ENCODE data around the gene THAP5. TPM values are rescaled to one million over a fixed set of nuclear protein-coding genes. Genes with fewer than 3 reads are reported as not detected.
"Not testable (repeated sequence)": the region's sequence is repeated elsewhere in the genome, so short reads cannot be mapped to it uniquely, and the experiment has no call there.

Gene THAP5
- total RNA-seq, 2 experiments from 2014 or later: 26.5 to 28.8 TPM

DNA sequence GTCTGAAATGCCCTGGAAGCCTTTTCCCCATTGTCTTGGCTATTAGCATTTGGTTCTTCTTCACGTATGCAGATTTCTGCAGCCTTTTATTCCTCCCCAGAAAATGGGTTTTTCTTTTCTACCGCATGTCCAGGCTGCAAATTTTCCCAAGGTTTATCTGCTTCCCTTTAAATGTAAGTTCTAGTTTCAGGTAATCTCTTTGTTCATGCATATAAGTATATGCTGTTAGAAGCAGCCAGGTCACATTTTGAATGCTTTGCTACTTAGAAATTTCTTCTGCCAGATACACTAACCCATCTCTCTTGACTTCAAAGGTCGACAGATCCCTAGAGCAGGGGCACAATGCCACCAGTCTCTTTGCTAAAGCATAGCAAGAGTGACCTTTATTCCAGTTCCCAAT lies 12.3 kb downstream of the THAP5 start:
- Mint-ChIP-seq H3K27ac (no peak overlapping the region), H3K9me3 (peaks cover 20% of the 10 kb centered on the region), H3K36me3 (ENCODE audit: low read depth) (peaks cover 27% of the 10 kb centered on the region), H3K4me1 (ENCODE audit: low read depth) (peaks cover 3% of the 10 kb centered on the region), H3K27me3 (no peaks in the 10 kb centered on the region), H3K4me3 (no peak overlapping the region)
- POLR2A ChIA-PET: no interaction called here
- no peak for ATAC-seq
- intact Hi-C loops (cut with micrococcal nuclease): no loop called here
- TF ChIP-seq, protein P1, sequence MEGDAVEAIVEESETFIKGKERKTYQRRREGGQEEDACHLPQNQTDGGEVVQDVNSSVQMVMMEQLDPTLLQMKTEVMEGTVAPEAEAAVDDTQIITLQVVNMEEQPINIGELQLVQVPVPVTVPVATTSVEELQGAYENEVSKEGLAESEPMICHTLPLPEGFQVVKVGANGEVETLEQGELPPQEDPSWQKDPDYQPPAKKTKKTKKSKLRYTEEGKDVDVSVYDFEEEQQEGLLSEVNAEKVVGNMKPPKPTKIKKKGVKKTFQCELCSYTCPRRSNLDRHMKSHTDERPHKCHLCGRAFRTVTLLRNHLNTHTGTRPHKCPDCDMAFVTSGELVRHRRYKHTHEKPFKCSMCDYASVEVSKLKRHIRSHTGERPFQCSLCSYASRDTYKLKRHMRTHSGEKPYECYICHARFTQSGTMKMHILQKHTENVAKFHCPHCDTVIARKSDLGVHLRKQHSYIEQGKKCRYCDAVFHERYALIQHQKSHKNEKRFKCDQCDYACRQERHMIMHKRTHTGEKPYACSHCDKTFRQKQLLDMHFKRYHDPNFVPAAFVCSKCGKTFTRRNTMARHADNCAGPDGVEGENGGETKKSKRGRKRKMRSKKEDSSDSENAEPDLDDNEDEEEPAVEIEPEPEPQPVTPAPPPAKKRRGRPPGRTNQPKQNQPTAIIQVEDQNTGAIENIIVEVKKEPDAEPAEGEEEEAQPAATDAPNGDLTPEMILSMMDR (IDR thresholded peaks at IDR 0.05): no peak
- CTCF ChIA-PET: no interaction called here
- no peak for DNase-seq

DNA sequence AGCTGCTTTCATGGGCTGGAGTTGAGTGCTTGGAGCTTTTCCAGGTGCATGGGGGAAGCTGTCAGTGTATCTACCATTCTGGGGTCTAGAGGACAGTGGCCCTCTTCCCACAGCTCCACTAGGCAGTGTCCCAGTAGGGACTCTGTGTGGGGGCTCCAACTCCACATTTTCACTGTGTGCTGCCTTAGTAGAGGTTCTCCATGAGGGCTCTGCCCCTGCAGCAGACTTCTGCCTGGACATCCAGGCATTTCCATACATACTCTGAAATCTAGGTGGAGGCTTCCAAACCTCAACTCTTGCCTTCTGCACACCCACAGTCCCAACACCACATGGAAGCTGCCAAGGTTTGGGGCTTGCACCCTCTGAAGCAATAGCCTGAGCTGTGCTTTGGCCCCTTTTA lies 12.8 kb downstream of the THAP5 start:
- CTCF ChIA-PET; H3K4me1 Mint-ChIP-seq (ENCODE audit: low read depth); intact Hi-C loops (cut with micrococcal nuclease); H3K4me3 Mint-ChIP-seq; ATAC-seq; H3K27me3 Mint-ChIP-seq; POLR2A ChIA-PET; DNase-seq; H3K27ac Mint-ChIP-seq: not testable (repeated sequence)
- peaks cover 24% of the 10 kb centered on the region for H3K36me3 Mint-ChIP-seq (ENCODE audit: low read depth)
- H3K9me3 Mint-ChIP-seq: peaks cover 20% of the 10 kb centered on the region

DNA sequence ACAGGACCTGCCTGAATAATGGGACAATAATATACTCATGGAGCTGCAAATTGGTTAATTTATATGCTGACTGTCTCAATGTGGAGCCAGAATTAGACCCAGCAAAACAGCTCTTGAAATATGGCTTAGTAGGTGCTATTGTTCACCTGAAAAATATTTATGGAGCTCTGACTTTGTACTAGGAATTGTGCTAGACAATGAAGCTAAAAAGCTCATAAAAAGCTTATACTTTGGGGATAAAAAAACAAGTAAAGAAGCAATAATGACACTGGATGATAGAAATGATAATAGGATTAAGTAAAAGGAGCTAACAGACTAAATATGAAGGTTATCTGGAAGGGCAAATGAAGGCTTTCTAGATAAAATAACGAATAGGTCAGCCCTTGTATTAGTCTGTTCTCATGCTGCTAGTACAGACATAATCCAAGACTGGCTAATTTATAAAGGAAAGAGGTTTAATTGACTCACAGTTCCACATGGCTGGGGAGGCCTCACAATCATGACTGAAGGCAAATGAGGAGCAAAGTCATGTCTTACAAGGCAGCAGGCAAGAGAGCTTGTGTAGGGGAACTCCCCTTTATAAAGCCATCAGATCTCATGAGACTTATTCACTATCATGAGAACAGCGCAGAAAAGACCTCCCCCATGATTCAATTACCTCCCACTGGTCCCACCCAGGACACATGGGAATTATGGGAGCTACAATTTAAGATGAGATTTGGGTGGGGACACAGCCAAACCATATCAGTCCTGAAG lies 21.2 kb downstream of the THAP5 start:
- H3K4me1 Mint-ChIP-seq (ENCODE audit: low read depth); DNase-seq; H3K9me3 Mint-ChIP-seq; H3K4me3 Mint-ChIP-seq; H3K27me3 Mint-ChIP-seq; H3K36me3 Mint-ChIP-seq (ENCODE audit: low read depth); intact Hi-C loops (cut with micrococcal nuclease); POLR2A ChIA-PET; ATAC-seq; H3K27ac Mint-ChIP-seq: not testable (repeated sequence)
- CTCF ChIA-PET: interaction anchor here (1.1 kb wide), 1 partner anchor 12 kb away, joined by 4 read pairs; no protein-coding TSS in a partner anchor

DNA sequence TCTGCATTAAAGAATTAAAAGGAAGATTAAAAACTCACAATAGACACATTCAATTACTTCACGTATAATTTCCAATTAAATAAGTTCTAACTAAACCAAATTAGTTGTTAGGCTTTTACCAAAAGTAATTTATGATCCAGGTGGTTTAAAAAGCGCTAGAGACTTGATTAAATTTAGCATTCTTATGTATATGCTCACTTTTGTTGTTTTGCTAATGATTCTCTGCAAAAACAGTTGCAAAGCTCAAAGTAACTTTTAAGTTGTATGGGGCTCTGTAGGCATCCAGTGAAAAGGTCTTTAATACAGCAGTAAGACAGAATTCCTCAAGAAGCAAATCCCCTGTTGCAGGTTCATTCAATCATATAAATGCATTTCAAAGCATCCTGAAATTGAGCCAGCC lies 28.0 kb downstream of the THAP5 start:
- Mint-ChIP-seq H3K27me3 (no peaks in the 10 kb centered on the region), H3K27ac (no peak overlapping the region), H3K36me3 (ENCODE audit: low read depth) (no peaks in the 10 kb centered on the region), H3K4me3 (no peak overlapping the region), H3K4me1 (ENCODE audit: low read depth) (no peaks in the 10 kb centered on the region), H3K9me3 (no peaks in the 10 kb centered on the region)
- ATAC-seq: no peak
- intact Hi-C loops (cut with micrococcal nuclease): no loop called here
- no peak for DNase-seq
- POLR2A ChIA-PET: no interaction called here
- TF ChIP-seq, protein P1 (IDR thresholded peaks at IDR 0.05): no peak
- CTCF ChIA-PET: interaction anchor here (1.1 kb wide), 1 partner anchor 20 kb away, joined by 3 read pairs; no protein-coding TSS in a partner anchor

DNA sequence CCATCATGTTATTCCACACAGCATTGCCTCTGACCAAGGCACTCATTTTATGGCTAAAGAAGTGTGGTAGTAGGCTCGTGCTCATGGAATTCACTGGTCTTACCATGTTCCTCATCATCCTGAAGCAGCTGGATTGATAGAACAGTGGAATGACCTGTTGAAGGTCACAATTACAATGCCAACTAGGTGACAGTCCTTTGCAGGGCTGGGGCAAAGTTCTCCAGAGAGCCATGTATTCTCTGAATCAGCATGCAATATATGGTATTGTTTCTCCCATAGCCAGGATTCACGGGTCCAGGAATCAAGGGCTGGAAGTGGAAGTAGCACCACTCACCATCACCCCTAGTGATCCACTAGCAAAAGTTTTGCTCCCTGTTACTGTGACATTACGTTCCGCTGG lies 30.8 kb downstream of the THAP5 start:
- intact Hi-C loops (cut with micrococcal nuclease); DNase-seq; H3K9me3 Mint-ChIP-seq; ATAC-seq; H3K36me3 Mint-ChIP-seq (ENCODE audit: low read depth); H3K27me3 Mint-ChIP-seq; POLR2A ChIA-PET; H3K4me1 Mint-ChIP-seq (ENCODE audit: low read depth); H3K27ac Mint-ChIP-seq; H3K4me3 Mint-ChIP-seq; CTCF ChIA-PET: not testable (repeated sequence)

DNA sequence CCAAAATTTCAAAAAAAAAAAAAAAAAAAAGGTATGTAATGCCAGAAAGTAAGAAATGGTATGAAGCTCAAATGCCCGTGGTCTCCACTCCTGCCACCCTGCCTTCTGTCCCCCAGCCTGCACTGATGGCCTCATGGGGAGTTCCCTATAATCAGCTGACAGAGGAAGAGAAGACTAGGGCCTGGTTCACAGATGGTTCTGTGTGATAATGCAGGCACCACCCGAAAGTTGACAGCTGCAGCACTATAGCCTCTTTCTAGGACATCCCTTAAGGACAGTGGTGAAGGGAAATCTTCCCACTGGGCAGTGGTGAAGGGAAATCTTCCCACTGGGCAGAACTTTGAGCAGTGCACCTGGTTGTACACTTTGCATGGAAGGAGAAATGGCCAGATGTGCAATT lies 31.3 kb downstream of the THAP5 start:
- H3K27me3 Mint-ChIP-seq; DNase-seq; H3K36me3 Mint-ChIP-seq (ENCODE audit: low read depth); H3K9me3 Mint-ChIP-seq; ATAC-seq; H3K4me1 Mint-ChIP-seq (ENCODE audit: low read depth); intact Hi-C loops (cut with micrococcal nuclease); H3K27ac Mint-ChIP-seq; POLR2A ChIA-PET; CTCF ChIA-PET; H3K4me3 Mint-ChIP-seq: not testable (repeated sequence)

DNA sequence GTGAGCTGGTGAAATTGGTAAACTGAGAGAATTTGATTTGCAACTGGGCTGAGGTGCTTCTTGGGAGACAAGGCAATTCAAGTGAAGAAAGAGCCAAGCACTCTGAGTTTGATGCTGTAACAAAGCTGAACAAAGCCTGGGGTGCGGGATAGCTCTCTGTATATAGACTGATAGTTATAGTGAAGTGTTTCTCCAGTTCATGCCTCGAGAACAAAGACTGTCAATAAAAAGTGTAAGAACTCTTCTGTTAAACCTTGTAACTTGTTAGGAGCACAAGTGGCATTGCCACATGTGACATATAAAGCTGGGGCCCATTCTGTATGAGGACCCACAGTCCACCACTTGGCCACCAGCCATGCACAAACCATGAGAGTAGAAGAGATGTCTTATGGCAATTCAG lies 32.3 kb downstream of the THAP5 start:
- DNase-seq: no peak
- H3K36me3 Mint-ChIP-seq (ENCODE audit: low read depth): no peaks in the 10 kb centered on the region
- intact Hi-C loops (cut with micrococcal nuclease): no loop called here
- ChIA-PET POLR2A (interaction anchor here (1.4 kb wide), 1 partner anchor 32 kb away, joined by 6 read pairs; the partner anchor contains the start of genes DNAJB9 and THAP5), CTCF (no interaction called here)
- H3K4me3 Mint-ChIP-seq: no peak overlapping the region
- ATAC-seq: no peak
- H3K27ac Mint-ChIP-seq: no peak overlapping the region
- H3K27me3 Mint-ChIP-seq: peaks cover 4% of the 10 kb centered on the region
- no peaks in the 10 kb centered on the region for H3K9me3 Mint-ChIP-seq
- H3K4me1 Mint-ChIP-seq (ENCODE audit: low read depth): no peaks in the 10 kb centered on the region
- TF ChIP-seq, protein P1 (IDR thresholded peaks at IDR 0.05): no peak

Measured in activated CD8-positive, alpha-beta T cell treated with anti-CD3 and anti-CD28 coated beads for 36 hours (primary cell).